SU-DHL-6 (cell line): ENCODE data around the gene MARVELD2.

ENCODE experiments used
- H2AFZ ChIP-seq: fragments of 200-600 bp; sonication (generic); 2 replicates; pipeline ENCODE4 v1.6.1; 2014; ENCODE audit warnings: low read depth, mild to moderate bottlenecking, moderate library complexity, mixed read lengths, antibody characterized with exemption, low read length; ENCODE audit not compliant: severe bottlenecking
- H3F3A ChIP-seq: fragments of 200-600 bp; shearing (Covaris generic); 2 replicates; pipeline ENCODE4 v1.6.0; 2016; ENCODE audit warnings: antibody characterized with exemption, mild to moderate bottlenecking; ENCODE audit not compliant: insufficient read depth
- H3K27ac ChIP-seq: fragments of 200-600 bp; sonication (generic); 2 replicates; pipeline ENCODE4 v1.5.1; 2016; ENCODE audit warnings: low read depth, mild to moderate bottlenecking, low read length, moderate library complexity, mixed read lengths
- H3K27me3 ChIP-seq: fragments of 200-600 bp; sonication (generic), shearing (Covaris generic); 2 replicates; pipeline ENCODE4 v1.6.0; 2014; ENCODE audit warnings: mild to moderate bottlenecking, low read length
- H3K36me3 ChIP-seq: fragments of 200-600 bp; sonication (generic); 2 replicates; pipeline ENCODE4 v1.6.1; 2014; ENCODE audit warnings: mild to moderate bottlenecking, low read length, mixed read lengths
- H3K4me2 ChIP-seq: fragments of 300-600, 200-600 bp; shearing (Covaris generic), sonication (generic); 2 replicates; pipeline ENCODE4 v1.6.0; 2014; ENCODE audit warnings: low read length, low read depth, mild to moderate bottlenecking; ENCODE audit not compliant: poor library complexity, severe bottlenecking
- H3K4me3 ChIP-seq: fragments of 200-600 bp; sonication (generic); 2 replicates; pipeline ENCODE4 v1.5.1; 2014; ENCODE audit warnings: antibody characterized with exemption, low read length, mild to moderate bottlenecking, mixed read lengths; ENCODE audit not compliant: insufficient read depth, poor library complexity, severe bottlenecking
- H3K79me2 ChIP-seq: fragments of 200-600 bp; sonication (generic); 2 replicates; pipeline ENCODE4 v1.6.1; 2014; ENCODE audit warnings: mild to moderate bottlenecking, low read length, moderate library complexity; ENCODE audit not compliant: insufficient read depth
- H3K9ac ChIP-seq: fragments of 200-600 bp; sonication (generic); 2 replicates; pipeline ENCODE4 v1.7.0; 2014; ENCODE audit warnings: mild to moderate bottlenecking, low read length
- H3K9me2 ChIP-seq: fragments of 200-600 bp; sonication (generic); replicated peaks from 2 replicates; pipeline ENCODE4 v1.6.1; 2014; ENCODE audit warnings: low read length; ENCODE audit not compliant: insufficient read depth
- H3K9me3 ChIP-seq: fragments of 200-600 bp; sonication (generic); 2 replicates; pipeline ENCODE4 v1.6.1; 2014; ENCODE audit warnings: low read length, mixed read lengths; ENCODE audit not compliant: insufficient read depth
- H4K20me1 ChIP-seq: fragments of 200-600 bp; sonication (generic); 2 replicates; pipeline ENCODE4 v1.6.1; 2014; ENCODE audit warnings: low read depth, mild to moderate bottlenecking, antibody characterized with exemption, low read length, moderate library complexity, mixed read lengths
- EZH2phosphoT487 ChIP-seq: fragments of 200-600 bp; sonication (generic), shearing (Covaris generic); conservative IDR thresholded peaks from 2 replicates; pipeline ENCODE4 v1.6.1; 2018; ENCODE audit warnings: mild to moderate bottlenecking, antibody characterized with exemption, low read length, moderate library complexity, mixed read lengths
- TF ChIP-seq, protein P1 (sequence below): fragments of 200-600 bp; sonication (generic); IDR thresholded peaks from one replicate; pipeline ENCODE4 v1.5.1; 2017; ENCODE audit warnings: antibody characterized with exemption, mild to moderate bottlenecking, low read length, moderate library complexity; ENCODE audit not compliant: insufficient read depth, poor library complexity, severe bottlenecking

The MARVELD2 gene

DNA sequence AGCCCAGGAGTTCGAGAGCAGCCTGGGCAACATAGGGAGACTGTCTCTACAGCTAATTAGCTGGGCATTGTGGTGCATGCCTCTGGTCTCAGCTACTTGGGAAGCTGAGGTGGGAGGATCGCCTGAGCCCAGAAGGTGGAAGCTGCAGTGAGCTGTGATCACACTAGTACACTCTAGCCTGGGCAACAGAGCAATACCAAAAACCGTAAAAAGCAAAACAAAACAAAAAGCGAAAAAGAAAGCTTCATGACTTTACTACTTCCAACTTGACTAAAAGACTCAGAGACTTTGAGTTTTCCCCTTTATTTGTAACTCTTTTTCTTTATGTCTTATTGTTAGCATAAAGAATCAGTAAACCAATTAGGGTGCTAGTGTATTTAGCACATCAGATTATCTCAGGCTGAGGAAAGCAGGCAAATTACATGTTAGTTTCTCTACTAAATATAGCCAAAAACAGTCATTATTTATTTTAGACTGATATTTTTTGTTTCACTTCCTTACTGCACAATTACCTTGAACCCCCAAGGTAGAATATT is 39.9 kb upstream of the MARVELD2 start:
- no peak for TF ChIP-seq EZH2phosphoT487
- Histone ChIP-seq H3K4me3 (peak overlapping the region; percentile 41), H3K9ac (peak overlapping the region; percentile 56), H2AFZ (no peak overlapping the region), H3K36me3 (peaks cover 8% of the 10 kb centered on the region), H3K27me3 (no peaks in the 10 kb centered on the region), H3K79me2 (peaks cover 63% of the 10 kb centered on the region), H3K4me2 (peak overlapping the region; percentile 93), H3K9me3 (no peaks in the 10 kb centered on the region), H3F3A (peaks cover 40% of the 10 kb centered on the region), H3K27ac (peak overlapping the region; percentile 93), H4K20me1 (no peaks in the 10 kb centered on the region), H3K9me2 (no peaks in the 10 kb centered on the region)

DNA sequence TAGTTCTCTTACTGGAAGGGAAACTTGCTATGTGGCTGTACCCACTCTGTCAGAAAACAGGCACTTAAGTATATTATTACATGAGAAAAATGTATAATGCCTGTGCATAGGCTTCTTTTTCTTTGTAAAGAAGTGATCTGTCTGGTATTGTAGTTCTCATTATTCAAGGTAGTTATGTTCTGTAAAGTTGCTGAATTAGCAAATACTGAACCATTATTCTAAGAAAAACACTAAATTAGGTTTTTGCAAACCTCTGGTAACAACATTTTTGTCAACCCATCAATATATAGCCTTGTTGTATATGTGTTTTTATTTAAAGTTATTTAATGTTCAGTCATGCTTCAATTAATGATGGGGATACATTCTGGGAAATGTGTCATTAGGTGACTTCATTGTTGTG is 36.5 kb upstream of the MARVELD2 start:
- TF ChIP-seq, protein P1, sequence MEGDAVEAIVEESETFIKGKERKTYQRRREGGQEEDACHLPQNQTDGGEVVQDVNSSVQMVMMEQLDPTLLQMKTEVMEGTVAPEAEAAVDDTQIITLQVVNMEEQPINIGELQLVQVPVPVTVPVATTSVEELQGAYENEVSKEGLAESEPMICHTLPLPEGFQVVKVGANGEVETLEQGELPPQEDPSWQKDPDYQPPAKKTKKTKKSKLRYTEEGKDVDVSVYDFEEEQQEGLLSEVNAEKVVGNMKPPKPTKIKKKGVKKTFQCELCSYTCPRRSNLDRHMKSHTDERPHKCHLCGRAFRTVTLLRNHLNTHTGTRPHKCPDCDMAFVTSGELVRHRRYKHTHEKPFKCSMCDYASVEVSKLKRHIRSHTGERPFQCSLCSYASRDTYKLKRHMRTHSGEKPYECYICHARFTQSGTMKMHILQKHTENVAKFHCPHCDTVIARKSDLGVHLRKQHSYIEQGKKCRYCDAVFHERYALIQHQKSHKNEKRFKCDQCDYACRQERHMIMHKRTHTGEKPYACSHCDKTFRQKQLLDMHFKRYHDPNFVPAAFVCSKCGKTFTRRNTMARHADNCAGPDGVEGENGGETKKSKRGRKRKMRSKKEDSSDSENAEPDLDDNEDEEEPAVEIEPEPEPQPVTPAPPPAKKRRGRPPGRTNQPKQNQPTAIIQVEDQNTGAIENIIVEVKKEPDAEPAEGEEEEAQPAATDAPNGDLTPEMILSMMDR: no peak
- TF ChIP-seq EZH2phosphoT487: no peak
- H3K36me3 ChIP-seq: peaks cover 22% of the 10 kb centered on the region
- H3K9me2 ChIP-seq: no peaks in the 10 kb centered on the region

GRCh38 chr5:69404659-69405330 is 10.1 kb upstream of the MARVELD2 start:
- Histone ChIP-seq H3K9me2 (no peaks in the 10 kb centered on the region), H2AFZ (no peak overlapping the region), H3K79me2 (no peaks in the 10 kb centered on the region), H3K36me3 (peaks cover 28% of the 10 kb centered on the region), H3K4me2 (no peak overlapping the region), H3K9ac (no peak overlapping the region), H3K9me3 (no peaks in the 10 kb centered on the region), H3K4me3 (no peak overlapping the region), H4K20me1 (no peaks in the 10 kb centered on the region), H3F3A (no peaks in the 10 kb centered on the region), H3K27me3 (no peaks in the 10 kb centered on the region), H3K27ac (no peak overlapping the region)
- no peak for TF ChIP-seq EZH2phosphoT487

More for the DNA sequence above, 36.5 kb upstream of the MARVELD2 start:
- peaks cover 29% of the 10 kb centered on the region for H3F3A ChIP-seq
- H2AFZ ChIP-seq: no peak overlapping the region
- no peak overlapping the region for H3K4me2 ChIP-seq
- H3K27me3 ChIP-seq: no peaks in the 10 kb centered on the region
- H3K4me3 ChIP-seq: no peak overlapping the region
- peaks cover 29% of the 10 kb centered on the region; the same call in 1 of the 2 replicates for H3K79me2 ChIP-seq
- H3K9me3 ChIP-seq: no peaks in the 10 kb centered on the region
- H4K20me1 ChIP-seq: no peaks in the 10 kb centered on the region
- no peak overlapping the region for H3K9ac ChIP-seq
- peak overlapping the region; percentile 24; the same call in 1 of the 2 replicates for H3K27ac ChIP-seq

- H3K9ac ChIP-seq: no peak overlapping the region
- H3K36me3 ChIP-seq: peaks cover 11% of the 10 kb centered on the region; the same call in 1 of the 2 replicates
- H4K20me1 ChIP-seq: no peaks in the 10 kb centered on the region
- no peaks in the 10 kb centered on the region for H3K9me3 ChIP-seq
- TF ChIP-seq, protein P1: no peak
- no peak for TF ChIP-seq EZH2phosphoT487
- H3K9me2 ChIP-seq: no peaks in the 10 kb centered on the region
- no peak overlapping the region for H3K4me3 ChIP-seq
- no peak overlapping the region for H3K27ac ChIP-seq
- 0 out of 2 replicates have a peak, but pooled peaks cover 3% of the 10 kb centered on the region for H3F3A ChIP-seq
- H3K27me3 ChIP-seq: no peaks in the 10 kb centered on the region
- H2AFZ ChIP-seq: no peak overlapping the region
- no peak overlapping the region for H3K4me2 ChIP-seq
- H3K79me2 ChIP-seq: no peaks in the 10 kb centered on the region
These were observed 655 bp downstream of the MARVELD2 start for GRCh38 chr5:69415584-69415958.
